Neural cell (in vitro differentiated cells): Measurements from ENCODE around the gene PACS2.

Source experiments
- EP300 ChIP-seq: fragments of 450-650 bp; conservative IDR thresholded peaks from 2 replicates; pipeline ENCODE4 v1.6.1; 2014; ENCODE audit warnings: antibody characterized with exemption, mild to moderate bottlenecking, moderate library complexity; ENCODE audit not compliant: poor library complexity, severe bottlenecking
- POLR2AphosphoS5 ChIP-seq: IDR thresholded peaks from 2 replicates; pipeline ENCODE4 v1.6.1; 2012

DNA sequence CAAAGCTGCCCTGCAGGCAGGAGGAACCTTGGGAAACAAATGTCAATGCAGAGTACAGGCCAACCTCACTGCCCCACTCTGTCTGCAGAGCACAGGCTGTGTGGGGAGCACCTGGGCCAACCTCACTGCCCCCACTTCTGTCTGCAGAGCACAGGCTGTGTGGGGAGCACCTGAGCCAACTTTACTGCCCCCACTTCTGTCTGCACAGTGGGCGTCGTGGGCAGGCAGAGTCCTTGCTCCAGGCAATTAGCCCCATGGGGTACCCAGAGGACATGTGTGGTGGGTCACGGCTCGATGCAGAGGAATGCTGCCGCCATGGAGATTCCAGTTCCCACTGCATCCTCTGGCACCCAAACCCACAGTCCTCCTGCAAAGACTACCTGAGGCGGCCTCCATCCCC lies 39.9 kb upstream of the PACS2 start:
- no peak for TF ChIP-seq EP300
- TF ChIP-seq POLR2AphosphoS5: no peak
